MM.1S (cell line): ENCODE measurements around the gene CYTH1.

ENCODE experiments used
- DNase-seq: peaks from one replicate; pipeline ENCODE4 v3.0.0-alpha.2; 2015
- H2AFZ ChIP-seq: fragments of 300-600 bp; sonication (generic); 2 replicates; pipeline ENCODE4 v1.6.0; 2016; ENCODE audit warnings: antibody characterized with exemption, low read length
- H3F3A ChIP-seq: fragments of 300-600 bp; sonication (generic); 2 replicates; pipeline ENCODE4 v1.6.1; 2016; ENCODE audit warnings: mild to moderate bottlenecking, antibody characterized with exemption, low read length, moderate library complexity, mixed read lengths; ENCODE audit not compliant: insufficient read depth
- H3K27ac ChIP-seq: fragments of 300-600 bp; sonication (generic); 2 replicates; pipeline ENCODE4 v1.5.1; 2016; ENCODE audit warnings: mild to moderate bottlenecking, low read length
- H3K27me3 ChIP-seq: fragments of 300-600 bp; sonication (generic); replicated peaks from 2 replicates; pipeline ENCODE4 v1.6.0; 2016; ENCODE audit warnings: low read length; ENCODE audit not compliant: insufficient read depth
- H3K36me3 ChIP-seq: fragments of 300-600 bp; sonication (generic); replicated peaks from 2 replicates; pipeline ENCODE4 v1.6.1; 2016; ENCODE audit warnings: mild to moderate bottlenecking, low read length, mixed read lengths; ENCODE audit not compliant: insufficient read depth
- H3K4me1 ChIP-seq: fragments of 300-600 bp; sonication (generic); 2 replicates; pipeline ENCODE4 v1.6.1; 2016; ENCODE audit warnings: low read length, mixed read lengths
- H3K4me2 ChIP-seq: fragments of 300-600 bp; sonication (generic); 2 replicates; pipeline ENCODE4 v1.6.0; 2016; ENCODE audit warnings: low read depth, low read length
- H3K4me3 ChIP-seq: fragments of 300-600 bp; sonication (generic); 2 replicates; pipeline ENCODE4 v1.5.1; 2016; ENCODE audit warnings: low read length, mixed read lengths
- H3K79me2 ChIP-seq: fragments of 300-600 bp; sonication (generic); 2 replicates; pipeline ENCODE4 v1.6.1; 2016; ENCODE audit warnings: mixed run types, low read length, mixed read lengths
- H3K9ac ChIP-seq: fragments of 300-600 bp; sonication (generic); 2 replicates; pipeline ENCODE4 v1.6.1; 2016; ENCODE audit warnings: low read length, mixed read lengths
- H3K9me2 ChIP-seq: fragments of 300-600 bp; sonication (generic); replicated peaks from 2 replicates; pipeline ENCODE4 v1.6.1; 2016; ENCODE audit warnings: mild to moderate bottlenecking, low read length, mixed read lengths; ENCODE audit not compliant: insufficient read depth
- H3K9me3 ChIP-seq: fragments of 300-600 bp; sonication (generic); replicated peaks from 2 replicates; pipeline ENCODE4 v1.6.1; 2016; ENCODE audit warnings: mild to moderate bottlenecking, low read length, mixed read lengths; ENCODE audit not compliant: insufficient read depth
- H4K20me1 ChIP-seq: fragments of 300-600 bp; sonication (generic); 2 replicates; pipeline ENCODE4 v1.6.1; 2016; ENCODE audit warnings: mild to moderate bottlenecking, low read length, moderate library complexity, mixed read lengths; ENCODE audit not compliant: insufficient read depth
- CTCF ChIP-seq: fragments of 300-600 bp; sonication (generic); IDR thresholded peaks from 2 replicates; pipeline ENCODE4 v1.5.1; 2016; ENCODE audit warnings: antibody characterized with exemption, low read length, mixed read lengths
- EZH2 ChIP-seq: fragments of 300-600 bp; sonication (generic); optimal IDR thresholded peaks from 2 replicates; pipeline ENCODE3; 2017; ENCODE audit warnings: low read depth, mild to moderate bottlenecking, antibody characterized with exemption, low read length, mixed read lengths
- EZH2phosphoT487 ChIP-seq: fragments of 300-600 bp; sonication (generic); IDR thresholded peaks from 2 replicates; pipeline ENCODE4 v1.6.1; 2018; ENCODE audit warnings: antibody characterized with exemption, low read length

Gene CYTH1

GRCh38 chr17:78789663-78790181 lies 7.6 kb upstream of the CYTH1 start:
- H3K4me2 ChIP-seq = no peak overlapping the region
- H3K9ac ChIP-seq = no peak overlapping the region
- TF ChIP-seq CTCF (no peak), EZH2 (no peak), EZH2phosphoT487 (no peak)
- no peak overlapping the region for H3K4me3 ChIP-seq
- no peaks in the 10 kb centered on the region for H3K79me2 ChIP-seq
- H3K36me3 ChIP-seq = no peaks in the 10 kb centered on the region
- DNase-seq = no peak
- no peaks in the 10 kb centered on the region for H4K20me1 ChIP-seq
- H3K9me3 ChIP-seq = no peaks in the 10 kb centered on the region
- no peak overlapping the region for H2AFZ ChIP-seq
- no peaks in the 10 kb centered on the region for H3K9me2 ChIP-seq
- no peaks in the 10 kb centered on the region for H3K27me3 ChIP-seq
- H3K4me1 ChIP-seq = no peaks in the 10 kb centered on the region
- no peak overlapping the region for H3K27ac ChIP-seq
- peaks cover 4% of the 10 kb centered on the region; the same call in 1 of the 2 replicates for H3F3A ChIP-seq

- peaks cover under 1% of the 10 kb centered on the region for H3K4me1 ChIP-seq
- H3K9ac ChIP-seq = no peak overlapping the region
- no peak overlapping the region for H2AFZ ChIP-seq
These were observed 7.1 kb upstream of the CYTH1 start for GRCh38 chr17:78789149-78789662.

GRCh38 chr17:78788451-78788850 lies 6.4 kb upstream of the CYTH1 start:
- Histone ChIP-seq H3K27ac (no peak overlapping the region), H3K79me2 (no peaks in the 10 kb centered on the region), H3K4me3 (no peak overlapping the region), H3K4me1 (peaks cover 8% of the 10 kb centered on the region), H4K20me1 (no peaks in the 10 kb centered on the region), H3K9me3 (no peaks in the 10 kb centered on the region), H3K9ac (no peak overlapping the region), H3F3A (peaks cover 12% of the 10 kb centered on the region), H3K4me2 (no peak overlapping the region), H3K27me3 (no peaks in the 10 kb centered on the region), H2AFZ (no peak overlapping the region), H3K9me2 (no peaks in the 10 kb centered on the region), H3K36me3 (no peaks in the 10 kb centered on the region)
- no peak for DNase-seq
- TF ChIP-seq EZH2 (no peak), CTCF (no peak)

More at GRCh38 chr17:78789149-78789662, 7.1 kb upstream of the CYTH1 start:
- H3K36me3 ChIP-seq = no peaks in the 10 kb centered on the region
- no peak overlapping the region for H3K4me2 ChIP-seq
- TF ChIP-seq EZH2phosphoT487 = no peak
- TF ChIP-seq EZH2 = no peak
- TF ChIP-seq CTCF = no peak
- DNase-seq = no peak
- peaks cover 5% of the 10 kb centered on the region; the same call in 1 of the 2 replicates for H3F3A ChIP-seq
- no peaks in the 10 kb centered on the region for H3K9me2 ChIP-seq
- H3K79me2 ChIP-seq = no peaks in the 10 kb centered on the region
- H3K27me3 ChIP-seq = no peaks in the 10 kb centered on the region
- H4K20me1 ChIP-seq = no peaks in the 10 kb centered on the region
- H3K9me3 ChIP-seq = no peaks in the 10 kb centered on the region
- H3K4me3 ChIP-seq = no peak overlapping the region
- no peak overlapping the region for H3K27ac ChIP-seq
